ENCODE measurements around the gene AKIRIN2.

DNA sequence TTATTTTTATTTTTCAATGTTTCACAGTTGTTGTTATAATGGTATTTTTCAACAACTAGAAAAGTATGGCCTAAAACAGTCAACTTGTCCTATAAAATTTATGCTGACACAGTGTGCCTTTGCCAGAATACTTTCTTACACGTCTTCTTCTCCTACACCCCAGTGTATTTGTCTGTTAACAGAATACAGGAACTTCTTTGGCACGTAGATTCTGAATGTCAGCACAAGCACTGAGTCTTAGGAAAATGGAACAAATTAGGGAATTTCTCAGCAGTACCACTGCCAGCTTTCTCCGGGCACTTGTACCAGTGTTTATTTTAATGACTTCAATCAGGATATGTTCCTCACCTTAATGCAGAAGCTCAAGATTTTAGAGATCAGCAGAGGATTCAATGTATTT, 26.7 kb upstream of the AKIRIN2 start:
- TF ChIP-seq, protein P1, sequence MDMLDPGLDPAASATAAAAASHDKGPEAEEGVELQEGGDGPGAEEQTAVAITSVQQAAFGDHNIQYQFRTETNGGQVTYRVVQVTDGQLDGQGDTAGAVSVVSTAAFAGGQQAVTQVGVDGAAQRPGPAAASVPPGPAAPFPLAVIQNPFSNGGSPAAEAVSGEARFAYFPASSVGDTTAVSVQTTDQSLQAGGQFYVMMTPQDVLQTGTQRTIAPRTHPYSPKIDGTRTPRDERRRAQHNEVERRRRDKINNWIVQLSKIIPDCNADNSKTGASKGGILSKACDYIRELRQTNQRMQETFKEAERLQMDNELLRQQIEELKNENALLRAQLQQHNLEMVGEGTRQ (IDR thresholded peaks at IDR 0.05; ENCODE audit: low read depth, low read length): no peak
- TF ChIP-seq, protein P1 (CRISPR knock-in tag; IDR thresholded peaks at IDR 0.05; ENCODE audit: borderline replicate concordance): no peak
- TF ChIP-seq ERF (CRISPR knock-in tag; IDR thresholded peaks at IDR 0.05): no peak
- TF ChIP-seq, protein P2, sequence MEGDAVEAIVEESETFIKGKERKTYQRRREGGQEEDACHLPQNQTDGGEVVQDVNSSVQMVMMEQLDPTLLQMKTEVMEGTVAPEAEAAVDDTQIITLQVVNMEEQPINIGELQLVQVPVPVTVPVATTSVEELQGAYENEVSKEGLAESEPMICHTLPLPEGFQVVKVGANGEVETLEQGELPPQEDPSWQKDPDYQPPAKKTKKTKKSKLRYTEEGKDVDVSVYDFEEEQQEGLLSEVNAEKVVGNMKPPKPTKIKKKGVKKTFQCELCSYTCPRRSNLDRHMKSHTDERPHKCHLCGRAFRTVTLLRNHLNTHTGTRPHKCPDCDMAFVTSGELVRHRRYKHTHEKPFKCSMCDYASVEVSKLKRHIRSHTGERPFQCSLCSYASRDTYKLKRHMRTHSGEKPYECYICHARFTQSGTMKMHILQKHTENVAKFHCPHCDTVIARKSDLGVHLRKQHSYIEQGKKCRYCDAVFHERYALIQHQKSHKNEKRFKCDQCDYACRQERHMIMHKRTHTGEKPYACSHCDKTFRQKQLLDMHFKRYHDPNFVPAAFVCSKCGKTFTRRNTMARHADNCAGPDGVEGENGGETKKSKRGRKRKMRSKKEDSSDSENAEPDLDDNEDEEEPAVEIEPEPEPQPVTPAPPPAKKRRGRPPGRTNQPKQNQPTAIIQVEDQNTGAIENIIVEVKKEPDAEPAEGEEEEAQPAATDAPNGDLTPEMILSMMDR (CRISPR knock-in tag; IDR thresholded peaks at IDR 0.05): no peak
- TF ChIP-seq EZH2 (conservative IDR thresholded peaks at IDR 0.05; ENCODE audit: low read depth, low read length): no peak
- no peak for TF ChIP-seq RELA (CRISPR knock-in tag; IDR thresholded peaks at IDR 0.05)
- no peak for TF ChIP-seq MATR3 (CRISPR knock-in tag; IDR thresholded peaks at IDR 0.05)
- no peak for TF ChIP-seq KDM4B (CRISPR knock-in tag; IDR thresholded peaks at IDR 0.05)
